SH-SY5Y (cell line): ENCODE data around the gene PNMA8A.

Experiments used
- GATA2 ChIP-seq: IDR thresholded peaks from 2 replicates; pipeline ENCODE4 v1.6.1; 2011; ENCODE audit warnings: mild to moderate bottlenecking, low read depth, low read length
- GATA3 ChIP-seq: IDR thresholded peaks from 2 replicates; pipeline ENCODE4 v1.6.1; 2011; ENCODE audit warnings: low read depth, mild to moderate bottlenecking, low read length, moderate library complexity

DNA sequence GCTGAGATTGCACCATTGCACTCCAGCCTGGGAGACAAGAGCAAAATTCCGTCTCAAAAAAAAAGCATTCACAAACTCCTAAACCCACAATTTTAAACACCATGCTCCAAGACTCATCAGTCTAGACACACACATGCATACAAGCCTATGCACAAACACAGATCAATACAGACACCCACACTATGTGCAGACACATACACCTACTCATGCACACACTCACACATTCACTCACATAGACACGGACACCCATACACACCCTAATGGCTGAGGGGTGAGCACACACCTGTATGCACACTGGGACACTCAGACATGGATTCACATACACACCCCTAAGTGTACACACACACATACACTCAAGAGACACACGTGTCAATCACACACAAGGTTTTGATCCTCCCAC lies 15.0 kb upstream of the PNMA8A start:
- TF ChIP-seq GATA2 (no peak), GATA3 (no peak)
